ENCODE results near the gene SNAPC2. TPM values are rescaled to one million over a fixed set of nuclear protein-coding genes. Genes with fewer than 3 reads are reported as not detected.
"Not testable (repeated sequence)": the region's sequence is repeated elsewhere in the genome, so short reads cannot be mapped to it uniquely, and the experiment has no call there.

Gene SNAPC2
- polyA plus RNA-seq, 1 donor (not counting 4 experiments of a cell fraction or from before 2014, with no cell fraction given), result 10.7 TPM

- FAIRE-seq (no peak), DNase-seq (ENCODE audit: low read depth, low spot score) (no peak)
- Histone ChIP-seq H3K4me1 (ENCODE audit: control insufficient read depth, extremely low read depth, insufficient read depth, low read length) (peaks cover 27% of the 10 kb centered on the region), H3K9me3 (ENCODE audit: control insufficient read depth, low read depth, low read length) (no peaks in the 10 kb centered on the region), H3K27ac (ENCODE audit: control insufficient read depth, insufficient read depth, low read length) (peak overlapping the region; percentile 92), H3K4me3 (ENCODE audit: control insufficient read depth in 2 of 3, extremely low read depth in 1 of 3, insufficient read depth in 2 of 3, low read depth in 1 of 3, low read length in 3 of 3) (no peak overlapping the region), H2AFZ (ENCODE audit: control insufficient read depth, low read length) (no peak overlapping the region), H3K9ac (ENCODE audit: control insufficient read depth, extremely low read depth, insufficient read depth, low read length) (peak overlapping the region; percentile 79), H4K20me1 (ENCODE audit: control insufficient read depth, extremely low read depth, insufficient read depth, low read length) (no peaks in the 10 kb centered on the region), H3K4me2 (ENCODE audit: control insufficient read depth, extremely low read depth, insufficient read depth, low read depth, low read length) (peak overlapping the region; percentile 55), H3K27me3 (ENCODE audit: control insufficient read depth, extremely low read depth, insufficient read depth, low read length) (no peaks in the 10 kb centered on the region), H3K79me2 (ENCODE audit: control insufficient read depth, insufficient read depth, low read length) (no peaks in the 10 kb centered on the region), H3K9me1 (ENCODE audit: control insufficient read depth, extremely low read depth, insufficient read depth, low read length) (peaks cover 3% of the 10 kb centered on the region), H3K36me3 (ENCODE audit: control insufficient read depth in 2 of 2, extremely low read depth in 1 of 2, insufficient read depth in 2 of 2, low read length in 2 of 2) (peaks cover 20 to 23% of the 10 kb centered on the region in 2 experiments)
- TF ChIP-seq, protein P1, sequence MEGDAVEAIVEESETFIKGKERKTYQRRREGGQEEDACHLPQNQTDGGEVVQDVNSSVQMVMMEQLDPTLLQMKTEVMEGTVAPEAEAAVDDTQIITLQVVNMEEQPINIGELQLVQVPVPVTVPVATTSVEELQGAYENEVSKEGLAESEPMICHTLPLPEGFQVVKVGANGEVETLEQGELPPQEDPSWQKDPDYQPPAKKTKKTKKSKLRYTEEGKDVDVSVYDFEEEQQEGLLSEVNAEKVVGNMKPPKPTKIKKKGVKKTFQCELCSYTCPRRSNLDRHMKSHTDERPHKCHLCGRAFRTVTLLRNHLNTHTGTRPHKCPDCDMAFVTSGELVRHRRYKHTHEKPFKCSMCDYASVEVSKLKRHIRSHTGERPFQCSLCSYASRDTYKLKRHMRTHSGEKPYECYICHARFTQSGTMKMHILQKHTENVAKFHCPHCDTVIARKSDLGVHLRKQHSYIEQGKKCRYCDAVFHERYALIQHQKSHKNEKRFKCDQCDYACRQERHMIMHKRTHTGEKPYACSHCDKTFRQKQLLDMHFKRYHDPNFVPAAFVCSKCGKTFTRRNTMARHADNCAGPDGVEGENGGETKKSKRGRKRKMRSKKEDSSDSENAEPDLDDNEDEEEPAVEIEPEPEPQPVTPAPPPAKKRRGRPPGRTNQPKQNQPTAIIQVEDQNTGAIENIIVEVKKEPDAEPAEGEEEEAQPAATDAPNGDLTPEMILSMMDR (optimal IDR thresholded peaks at IDR 0.05 in 1 of 3, IDR thresholded peaks at IDR 0.05 in 1 of 3, conservative IDR thresholded peaks at IDR 0.05 in 1 of 3; ENCODE audit: extremely low read depth in 1 of 3, insufficient read depth in 2 of 3, low read length in 3 of 3), result no peak
- no peak for TF ChIP-seq EZH2 (IDR thresholded peaks at IDR 0.05; ENCODE audit: low read length)
- dilution Hi-C loops (cut with MboI; ENCODE audit: extremely low pct_ligation_motif_present, low sequenced_read_pairs), result no loop called here
Measured at GRCh38 chr19:7928334-7928706, 8.2 kb downstream of the SNAPC2 start.

DNA sequence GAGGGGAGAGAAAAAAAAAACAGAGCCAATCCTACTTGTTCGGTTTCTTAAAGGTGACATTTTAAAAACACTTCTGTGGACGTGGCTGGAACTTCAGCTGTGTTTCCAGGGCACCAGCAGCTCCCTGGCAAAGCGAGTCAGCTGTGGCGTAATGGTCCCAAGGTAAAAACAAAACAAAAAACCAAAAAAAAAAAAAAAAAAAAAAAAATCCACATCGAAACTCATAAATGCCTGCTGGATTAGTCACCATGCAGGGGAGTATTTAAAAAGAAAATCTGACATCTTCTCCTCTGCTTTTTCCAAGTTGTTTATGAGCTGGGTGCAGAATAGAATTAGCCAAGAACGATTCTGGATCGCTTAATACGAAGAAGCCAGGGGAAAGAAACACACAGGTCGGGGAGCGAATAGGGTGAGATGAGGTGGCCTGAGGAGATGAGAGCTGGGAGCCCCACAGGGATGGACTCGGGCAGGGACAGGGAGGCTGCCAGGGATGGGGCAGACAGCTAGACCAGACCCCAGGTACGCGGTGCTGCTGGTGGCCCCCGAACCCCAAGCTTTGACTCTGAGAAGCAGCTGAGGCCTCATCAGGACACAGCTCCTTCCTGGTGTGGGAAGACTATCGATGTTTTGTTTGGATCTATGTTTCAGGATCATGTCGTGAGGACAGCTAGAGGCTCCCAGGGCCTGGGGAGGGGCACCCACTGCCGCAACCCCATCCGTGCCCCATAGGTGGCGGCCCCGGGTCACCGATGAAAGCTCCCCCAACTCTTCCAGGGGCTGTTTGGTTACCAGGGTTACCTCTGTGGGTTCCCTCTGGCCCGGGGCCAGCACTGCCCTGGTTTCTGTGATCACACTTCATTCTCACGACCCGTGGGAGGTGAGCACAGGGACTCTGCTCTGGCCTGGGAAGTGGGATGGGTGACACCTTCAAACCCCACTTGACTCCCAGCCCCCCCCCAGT is 8.9 kb downstream of the SNAPC2 start:
- dilution Hi-C loops (cut with MboI; ENCODE audit: extremely low pct_ligation_motif_present, low sequenced_read_pairs), result no loop called here
- Histone ChIP-seq H3K9me3 (ENCODE audit: control insufficient read depth, low read depth, low read length) (no peaks in the 10 kb centered on the region), H2AFZ (ENCODE audit: control insufficient read depth, low read length) (no peak overlapping the region), H3K27ac (ENCODE audit: control insufficient read depth, insufficient read depth, low read length) (peak overlapping the region; percentile 92), H3K9me1 (ENCODE audit: control insufficient read depth, extremely low read depth, insufficient read depth, low read length) (peaks cover 3% of the 10 kb centered on the region), H4K20me1 (ENCODE audit: control insufficient read depth, extremely low read depth, insufficient read depth, low read length) (no peaks in the 10 kb centered on the region), H3K4me3 (ENCODE audit: control insufficient read depth in 2 of 3, extremely low read depth in 1 of 3, insufficient read depth in 2 of 3, low read depth in 1 of 3, low read length in 3 of 3) (peak overlapping the region in 1 of 3 experiments; percentile 11), H3K27me3 (ENCODE audit: control insufficient read depth, extremely low read depth, insufficient read depth, low read length) (no peaks in the 10 kb centered on the region), H3K4me2 (ENCODE audit: control insufficient read depth, extremely low read depth, insufficient read depth, low read depth, low read length) (peak overlapping the region; percentile 55), H3K4me1 (ENCODE audit: control insufficient read depth, extremely low read depth, insufficient read depth, low read length) (peaks cover 27% of the 10 kb centered on the region), H3K9ac (ENCODE audit: control insufficient read depth, extremely low read depth, insufficient read depth, low read length) (peak overlapping the region; percentile 79), H3K79me2 (ENCODE audit: control insufficient read depth, insufficient read depth, low read length) (no peaks in the 10 kb centered on the region), H3K36me3 (ENCODE audit: control insufficient read depth in 2 of 2, extremely low read depth in 1 of 2, insufficient read depth in 2 of 2, low read length in 2 of 2) (peaks cover 26 to 27% of the 10 kb centered on the region in 2 experiments)
- DNase-seq (ENCODE audit: low read depth, low spot score) (no peak), FAIRE-seq (peak; percentile 43)
- TF ChIP-seq, protein P1 (optimal IDR thresholded peaks at IDR 0.05 in 1 of 3, IDR thresholded peaks at IDR 0.05 in 1 of 3, conservative IDR thresholded peaks at IDR 0.05 in 1 of 3; ENCODE audit: extremely low read depth in 1 of 3, insufficient read depth in 2 of 3, low read length in 3 of 3), result peak; percentile 47 to 63 (median 50)
- TF ChIP-seq EZH2 (IDR thresholded peaks at IDR 0.05; ENCODE audit: low read length), result no peak

DNA sequence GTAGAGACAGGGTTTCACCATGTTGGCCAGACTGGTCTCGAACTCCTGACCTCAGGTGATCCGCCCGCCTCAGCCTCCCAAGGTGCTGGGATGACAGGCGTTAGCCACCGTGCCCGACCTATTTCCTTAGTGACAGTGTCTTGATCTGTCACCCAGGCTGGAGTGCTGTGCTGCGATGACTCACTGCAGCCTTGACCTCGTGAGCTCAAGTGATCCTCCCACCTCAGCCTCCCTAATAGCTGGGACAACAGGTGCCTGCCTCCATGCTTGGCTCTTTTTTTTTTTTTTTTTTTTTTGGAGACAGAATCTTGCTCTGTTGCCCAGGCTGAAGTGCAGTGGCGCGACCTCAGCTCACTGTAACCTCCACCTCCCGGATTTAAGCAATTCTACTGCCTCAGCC is 9.9 kb downstream of the SNAPC2 start:
- H3K27ac ChIP-seq (ENCODE audit: control insufficient read depth, insufficient read depth, low read length); FAIRE-seq; H3K79me2 ChIP-seq (ENCODE audit: control insufficient read depth, insufficient read depth, low read length); H3K9ac ChIP-seq (ENCODE audit: control insufficient read depth, extremely low read depth, insufficient read depth, low read length); H3K4me2 ChIP-seq (ENCODE audit: control insufficient read depth, extremely low read depth, insufficient read depth, low read depth, low read length); DNase-seq (ENCODE audit: low read depth, low spot score); H2AFZ ChIP-seq (ENCODE audit: control insufficient read depth, low read length); dilution Hi-C loops (cut with MboI; ENCODE audit: extremely low pct_ligation_motif_present, low sequenced_read_pairs); H3K9me1 ChIP-seq (ENCODE audit: control insufficient read depth, extremely low read depth, insufficient read depth, low read length); H4K20me1 ChIP-seq (ENCODE audit: control insufficient read depth, extremely low read depth, insufficient read depth, low read length); H3K9me3 ChIP-seq (ENCODE audit: control insufficient read depth, low read depth, low read length); H3K4me3 ChIP-seq (ENCODE audit: control insufficient read depth in 2 of 3, extremely low read depth in 1 of 3, insufficient read depth in 2 of 3, low read depth in 1 of 3, low read length in 3 of 3); H3K27me3 ChIP-seq (ENCODE audit: control insufficient read depth, extremely low read depth, insufficient read depth, low read length): not testable (repeated sequence)
- Histone ChIP-seq H3K36me3 (ENCODE audit: control insufficient read depth in 2 of 2, extremely low read depth in 1 of 2, insufficient read depth in 2 of 2, low read length in 2 of 2) (peaks cover 28 to 36% of the 10 kb centered on the region in 2 experiments), H3K4me1 (ENCODE audit: control insufficient read depth, extremely low read depth, insufficient read depth, low read length) (peaks cover 27% of the 10 kb centered on the region)

Measured in keratinocyte (primary cell).